Activated CD4-positive, CD25-positive, alpha-beta regulatory T cell treated with anti-CD3 and anti-CD28 coated beads, Interleukin-2, amount 50 U/mL, for 16 hours (primary cell): ENCODE data around the gene PHF1.

Experiments
- DNase-seq: peaks from one replicate; pipeline ENCODE4 v3.0.0-alpha.2; 2020; ENCODE audit warnings: low read depth, low spot score

PHF1 gene

DNA sequence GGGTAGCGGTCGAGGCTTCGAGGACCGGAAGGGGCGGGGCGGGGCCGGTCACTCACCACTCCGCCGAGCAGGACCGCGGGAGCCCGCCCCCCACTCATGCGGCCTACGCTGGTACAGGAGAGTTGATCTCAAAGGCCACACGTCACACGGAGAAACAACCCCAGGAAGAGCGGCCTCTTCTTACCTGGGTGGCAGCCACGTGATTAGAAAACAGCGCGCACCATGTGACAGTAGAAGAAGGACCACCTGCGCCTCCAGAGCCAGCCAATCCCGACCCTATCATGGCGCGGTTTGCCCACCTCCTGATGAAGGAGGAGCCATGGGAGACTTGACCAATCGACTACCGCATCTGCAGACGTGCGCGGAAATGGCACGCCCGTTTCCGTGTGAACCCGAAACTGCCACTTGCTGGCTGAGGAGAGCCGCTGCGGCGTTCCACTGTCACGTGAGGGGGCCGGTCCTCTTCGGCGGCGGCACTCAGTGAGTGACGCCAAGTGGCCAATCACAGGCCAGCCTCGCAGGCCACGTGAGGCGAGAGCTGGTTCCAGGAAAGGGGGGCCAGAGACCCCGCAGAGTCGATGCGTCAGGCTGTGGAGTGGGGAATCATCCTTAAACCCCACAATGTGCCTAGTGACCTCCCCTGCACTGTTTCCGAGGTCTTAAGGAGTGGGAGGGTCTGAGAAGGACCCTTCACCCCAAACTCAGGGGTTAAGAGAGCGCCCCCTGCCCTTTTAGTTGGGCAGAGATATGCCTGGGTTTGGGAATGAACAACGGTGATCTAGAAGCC, 7.3 kb downstream of the PHF1 start, which contains the start of gene CUTA:
Gene CUTA (minus strand): TSS at position 205 of the 787 bp plus-strand sequence. CDS start 107 bp downstream, at position 98.
- DNase-seq = peak; percentile 98

DNA sequence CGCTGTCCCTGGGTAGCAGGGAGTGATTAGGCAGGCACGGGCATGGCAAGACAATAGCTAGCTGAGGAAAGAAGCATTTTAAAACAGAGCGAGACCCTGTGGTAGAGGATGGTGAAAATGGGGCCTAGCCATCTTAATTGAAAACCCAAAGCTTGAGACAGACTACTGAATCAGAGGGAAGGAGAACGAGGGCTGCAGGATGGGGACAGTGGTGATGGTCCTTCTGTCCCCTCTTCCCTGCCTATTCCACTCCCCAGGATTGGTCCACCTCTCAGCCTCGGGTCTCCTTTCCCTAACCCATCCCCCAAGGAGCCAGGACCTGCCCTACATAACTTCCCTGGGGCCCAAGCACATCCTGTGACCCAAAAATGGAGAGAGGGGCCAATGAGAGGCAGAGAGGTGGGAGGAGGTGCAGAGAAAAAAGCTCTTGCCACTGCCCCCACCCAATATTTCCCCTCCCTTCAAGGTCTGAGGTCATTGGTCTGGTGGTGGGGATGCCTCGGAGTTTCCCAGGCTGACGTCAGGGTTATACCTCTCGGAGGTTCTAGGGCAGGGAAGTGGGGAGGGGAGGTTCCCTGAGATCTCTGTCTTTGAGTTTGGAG, 8.0 kb downstream of the PHF1 start:
- no peak for DNase-seq

- no peak for DNase-seq
Measured at GRCh38 chr6:33419580-33420490, 9.0 kb downstream of the PHF1 start, which contains the start of gene SYNGAP1. SYNGAP1 (plus strand) TSS chr6:33420065; CDS start chr6:33420265, 200 bp downstream.

DNA sequence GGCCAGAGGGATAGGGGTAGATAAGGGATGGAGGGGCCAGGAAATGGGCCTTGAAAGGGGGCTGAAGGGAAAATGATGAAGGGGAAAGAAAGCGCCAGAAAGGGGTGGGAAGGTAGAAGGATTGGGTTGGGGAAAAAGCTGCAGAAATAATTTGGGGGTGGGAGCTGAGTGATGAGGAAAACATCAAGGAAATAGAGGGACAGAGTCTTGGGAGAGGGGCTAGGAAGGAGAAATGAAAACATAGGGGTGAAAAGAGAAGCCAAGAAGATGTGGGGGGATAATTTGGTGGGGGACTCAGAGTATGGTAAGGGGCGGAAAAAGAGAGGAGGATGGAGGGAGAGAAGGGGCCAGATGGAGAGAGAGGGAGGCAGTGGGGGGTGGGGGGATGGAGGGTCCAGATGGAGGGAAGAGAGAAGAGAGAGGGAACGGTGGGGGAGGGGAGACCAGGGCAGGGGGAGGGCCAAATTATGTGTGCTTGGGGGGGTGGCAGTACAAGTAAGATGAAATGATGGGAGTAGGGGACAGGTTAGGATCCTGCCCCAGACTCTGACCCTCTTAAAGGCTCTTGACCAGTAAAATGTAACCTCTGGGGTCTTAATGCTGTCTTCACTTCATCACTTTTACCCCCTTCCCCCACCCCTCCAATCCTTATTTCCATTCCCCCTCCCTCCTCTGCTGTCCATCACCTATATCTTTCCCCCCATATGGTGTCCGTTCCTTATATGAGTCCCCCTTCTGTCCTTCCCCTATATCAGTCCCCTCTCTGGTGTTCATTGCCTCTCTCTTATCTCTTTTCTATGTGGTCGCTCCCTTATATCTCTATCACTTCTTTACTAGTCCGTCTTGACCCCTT, 9.9 kb downstream of the PHF1 start:
- no peak for DNase-seq

- DNase-seq = no peak
Measured at GRCh38 chr6:33421344-33421643, 10.5 kb downstream of the PHF1 start.

DNA sequence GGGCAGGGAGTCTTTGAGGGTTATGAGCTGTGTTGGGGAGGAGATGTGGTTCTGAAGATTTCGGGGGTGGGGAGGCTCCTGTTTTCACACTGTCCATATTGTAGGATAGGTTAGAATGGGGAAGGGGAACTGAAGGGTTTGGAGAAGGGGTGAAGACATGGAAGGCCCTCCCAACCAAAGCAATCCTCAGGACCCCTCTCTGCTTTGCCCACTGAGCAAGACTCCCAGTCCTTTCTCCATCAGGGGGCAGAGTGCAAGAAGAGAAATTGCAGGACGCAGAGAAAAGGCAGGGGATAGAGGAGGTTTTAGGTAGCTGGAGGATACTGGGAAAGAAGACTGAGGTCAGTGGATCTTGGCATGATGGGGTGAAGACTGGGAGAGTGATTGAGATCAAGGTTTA, 13.0 kb downstream of the PHF1 start:
- DNase-seq = no peak

DNA sequence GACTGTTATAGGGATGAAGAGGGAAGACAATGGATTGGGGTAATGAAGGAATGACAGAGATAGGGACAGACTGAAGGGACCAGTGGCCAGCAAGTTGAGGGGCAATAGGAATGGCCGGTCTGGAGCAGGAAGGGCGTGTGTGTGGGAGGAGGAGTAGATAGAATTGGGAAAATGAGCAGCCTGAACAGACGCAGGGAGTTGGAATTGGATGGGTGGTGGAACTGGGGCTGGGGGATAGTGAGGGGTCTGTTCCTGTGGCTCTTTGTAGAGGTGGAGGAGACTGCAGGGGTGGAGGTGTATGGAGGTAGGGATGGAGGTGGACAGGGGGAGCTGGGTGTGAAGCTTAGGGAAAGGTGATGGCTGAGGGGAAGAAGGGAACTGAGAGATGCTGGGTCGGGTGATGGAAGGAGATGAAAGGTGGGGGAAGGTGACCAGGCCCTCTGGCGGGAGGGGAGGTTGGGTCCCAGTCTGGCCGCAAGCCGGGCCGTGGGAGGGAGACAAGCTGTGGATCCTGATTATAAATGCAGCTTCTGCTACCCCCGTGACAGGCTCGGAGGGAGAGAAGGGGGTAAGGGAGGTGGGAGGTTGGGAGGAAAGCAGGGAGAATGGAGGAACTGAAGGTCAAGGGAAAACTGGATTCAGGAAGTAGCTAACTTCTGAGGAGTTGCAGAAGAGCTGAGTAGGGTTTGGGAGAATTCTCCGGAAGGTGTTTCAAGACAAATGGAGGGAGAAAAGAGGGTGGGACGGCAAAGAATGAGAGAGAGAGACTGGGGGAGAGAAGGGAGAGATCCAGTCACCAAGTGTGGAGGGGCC, 14.2 kb downstream of the PHF1 start:
- DNase-seq = no peak

DNA sequence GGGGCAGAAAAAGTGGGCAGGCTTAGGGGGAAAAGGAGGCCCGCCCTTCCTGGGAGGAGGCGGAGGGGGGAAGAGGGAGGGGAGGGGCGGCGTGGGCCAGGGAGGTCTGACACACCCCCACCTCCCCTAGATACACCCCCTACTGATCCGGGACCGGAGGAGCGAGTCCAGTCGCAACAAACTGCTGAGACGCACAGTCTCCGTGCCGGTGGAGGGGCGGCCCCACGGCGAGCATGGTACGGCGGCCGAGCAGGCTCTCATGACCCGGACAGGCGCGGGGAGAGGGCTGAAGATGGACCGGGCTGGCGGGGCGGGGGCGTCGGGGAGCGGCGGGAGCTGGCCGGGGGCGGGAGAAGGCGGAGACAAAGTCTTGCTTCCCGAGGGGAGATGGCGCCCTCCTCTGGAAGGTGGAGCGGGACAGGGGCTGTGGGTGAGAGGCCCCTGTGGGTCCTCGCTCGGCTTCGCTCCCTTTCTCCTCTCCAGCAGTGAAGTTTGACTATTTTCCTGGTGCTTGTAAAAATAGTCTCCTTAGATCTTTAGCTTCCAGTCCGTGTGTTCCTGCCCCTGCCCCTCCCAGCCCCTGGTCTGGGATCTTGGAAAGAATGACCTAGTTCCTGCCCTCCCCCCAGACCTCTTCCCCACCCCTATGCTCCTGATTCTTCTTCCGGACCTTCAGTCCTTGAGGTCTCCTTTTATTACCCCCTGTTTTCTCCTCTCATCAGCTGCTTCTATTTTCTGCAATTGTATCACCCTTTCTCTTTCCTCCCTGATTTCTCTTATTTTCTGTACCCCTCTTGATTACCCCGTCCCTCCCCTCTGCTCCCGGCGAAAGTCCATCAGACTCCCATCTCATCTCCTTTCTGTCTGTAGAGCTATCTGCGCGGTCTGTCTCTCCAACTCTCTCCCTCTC, 15.1 kb downstream of the PHF1 start:
- peak; percentile 57 for DNase-seq

GRCh38 chr6:33426590-33427511, 16.0 kb downstream of the PHF1 start:
- no peak for DNase-seq

GRCh38 chr6:33427585-33428223, 16.9 kb downstream of the PHF1 start:
- no peak for DNase-seq

DNA sequence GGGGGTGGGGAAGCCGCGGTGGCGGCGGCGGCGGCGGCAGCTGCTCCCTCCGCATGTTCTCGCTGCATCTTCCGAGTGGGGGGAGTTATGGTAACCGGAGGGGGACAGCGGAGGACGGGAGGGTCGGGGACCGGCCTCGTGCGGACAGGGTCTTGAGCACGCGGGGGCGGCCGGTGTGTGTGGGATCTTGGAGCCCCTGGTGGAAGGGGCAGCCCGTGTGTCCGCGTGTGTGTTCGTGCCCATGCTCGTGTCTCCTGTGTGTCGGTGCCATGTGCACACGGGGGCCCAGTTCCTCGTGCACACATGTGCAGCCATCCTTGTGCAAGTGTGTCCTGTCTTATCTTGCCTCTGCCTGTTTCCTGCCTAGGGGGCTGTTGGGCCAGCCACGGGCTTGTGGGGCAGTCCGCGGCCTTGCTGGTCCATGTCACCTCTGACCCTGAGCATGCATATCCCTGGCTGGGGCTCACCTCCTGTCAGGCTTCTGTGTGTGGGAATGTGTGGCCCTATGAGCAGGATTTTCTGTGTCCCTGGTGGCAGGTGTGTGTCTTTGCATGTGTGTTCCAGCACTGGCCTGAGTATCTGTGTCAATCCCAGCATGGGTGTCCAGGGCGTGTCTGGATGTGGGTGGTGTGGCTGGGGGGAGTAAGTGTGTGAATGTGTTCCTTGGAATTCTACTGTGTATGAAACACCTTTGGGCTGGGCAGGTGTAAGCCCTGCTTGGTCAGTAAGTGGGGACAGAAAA, 17.6 kb downstream of the PHF1 start:
- DNase-seq = no peak

DNA sequence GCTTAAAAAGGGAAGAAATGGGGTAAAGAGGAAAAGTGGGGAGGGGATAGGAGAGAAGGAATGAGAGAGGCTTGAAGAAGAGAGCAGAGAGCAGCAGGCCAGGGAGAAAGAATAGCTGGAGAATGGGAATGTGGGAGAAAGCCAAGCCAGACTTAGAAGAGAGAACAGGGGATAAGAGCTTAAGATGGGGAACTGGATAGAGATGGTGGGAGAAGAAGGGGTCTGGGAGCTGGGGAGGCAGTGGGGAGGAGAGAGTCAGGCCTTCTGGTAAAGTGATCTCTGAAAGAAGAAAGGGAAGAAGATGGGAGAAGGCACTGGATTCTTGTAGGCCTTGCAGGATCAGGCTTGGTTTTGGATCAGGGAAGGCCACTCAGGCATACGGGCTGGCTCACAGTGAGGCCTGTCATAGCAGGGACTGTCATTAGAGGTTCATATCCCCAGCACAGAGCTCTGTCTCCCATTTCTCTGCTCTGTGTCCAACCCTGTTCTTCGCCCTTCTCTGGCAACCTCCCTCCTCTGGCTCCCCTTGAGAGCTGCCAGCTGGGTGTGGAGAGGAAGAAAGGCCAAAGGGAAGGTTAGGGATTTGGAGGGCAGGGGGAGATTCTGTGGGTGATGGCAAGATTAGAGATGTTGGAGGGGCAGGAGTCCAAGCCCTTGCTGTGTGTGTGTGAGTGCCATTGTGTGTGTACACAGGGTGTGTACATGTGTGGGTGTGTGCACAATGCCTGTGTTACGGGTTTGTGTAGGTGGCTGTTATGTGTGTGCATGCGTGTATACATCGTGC, 18.3 kb downstream of the PHF1 start:
- no peak for DNase-seq

DNA sequence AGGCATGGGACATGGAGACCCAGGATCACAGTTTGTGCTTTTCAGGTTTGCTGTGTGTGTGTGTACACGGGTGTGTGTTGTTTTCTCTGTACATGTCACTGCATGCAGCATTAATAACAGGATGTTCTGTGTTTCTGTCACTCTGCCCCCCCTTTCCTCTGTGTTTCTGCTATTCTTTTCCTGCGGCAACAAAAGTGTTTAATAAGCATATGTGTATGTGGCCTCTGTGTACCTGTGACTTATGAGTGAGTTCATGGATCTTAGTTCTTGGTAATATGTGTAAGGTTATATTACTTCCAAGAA, 18.9 kb downstream of the PHF1 start:
- no peak for DNase-seq

GRCh38 chr6:33430334-33430733, 19.5 kb downstream of the PHF1 start:
- no peak for DNase-seq

DNA sequence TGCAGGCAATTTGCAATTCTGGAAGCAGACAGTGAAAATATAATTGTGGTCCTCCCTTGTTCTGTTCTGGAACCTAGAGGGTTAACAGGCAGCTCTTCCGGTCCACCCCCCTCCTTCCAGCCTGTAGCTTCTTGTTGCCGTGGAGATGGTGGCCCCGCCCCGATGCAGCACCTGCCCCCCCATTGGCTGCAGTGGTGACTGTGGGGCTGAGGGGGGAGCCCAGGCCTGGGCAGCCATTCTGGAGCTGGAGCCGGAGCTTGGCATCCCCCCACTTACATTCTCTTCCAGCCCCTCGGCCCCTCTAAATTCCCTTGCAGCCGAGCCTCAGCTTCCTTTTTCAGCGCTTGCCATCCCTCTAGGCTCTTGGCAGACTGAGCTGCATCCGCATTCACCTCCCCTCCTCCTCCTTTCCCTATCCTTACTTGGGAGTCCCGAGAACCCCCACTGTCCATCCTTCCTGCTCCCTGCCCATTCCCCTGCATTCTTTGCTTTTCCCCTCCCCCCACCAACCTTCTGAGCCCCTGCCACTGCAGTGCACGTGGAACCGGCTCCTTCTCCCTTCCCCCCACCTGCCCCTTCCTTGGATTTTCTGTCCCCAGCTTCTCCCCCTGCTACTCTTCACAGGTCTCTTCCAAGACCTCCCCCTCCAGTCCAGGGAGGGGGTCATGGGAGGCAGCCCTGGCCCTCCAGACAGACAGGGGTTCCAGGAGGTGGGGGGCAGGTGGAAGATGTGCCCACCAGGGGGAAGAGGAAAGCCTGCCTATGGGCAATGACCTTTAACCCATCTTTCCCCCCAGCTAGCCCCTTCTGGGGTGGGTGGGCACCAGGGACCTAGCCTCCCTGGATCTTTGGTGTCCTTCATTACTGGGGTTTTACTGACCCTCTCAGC, 20.4 kb downstream of the PHF1 start:
- peak; percentile 70 for DNase-seq
